Osteocyte (in vitro differentiated cells): ENCODE results near the gene BTBD2. TPM values are rescaled to one million over a fixed set of nuclear protein-coding genes. Genes with fewer than 3 reads are reported as not detected.
"Not testable (repeated sequence)": the region's sequence is repeated elsewhere in the genome, so short reads cannot be mapped to it uniquely, and the experiment has no call there.

Experiments used
- DNase-seq: peaks from one replicate; pipeline ENCODE4 v3.0.0; 2021; ENCODE audit warnings: mixed read lengths; ENCODE audit not compliant: unreplicated experiment; ENCODE audit errors: extremely low spot score
- H3K27ac Mint-ChIP-seq: one replicate; pipeline ENCODE4 v1.8.0; 2021; ENCODE audit warnings: mild to moderate bottlenecking, mixed read lengths; ENCODE audit not compliant: unreplicated experiment
- H3K27me3 Mint-ChIP-seq: one replicate; pipeline ENCODE4 v1.8.0; 2021; ENCODE audit warnings: mixed read lengths; ENCODE audit not compliant: unreplicated experiment
- H3K36me3 Mint-ChIP-seq: one replicate; pipeline ENCODE4 v1.8.0; 2021; ENCODE audit warnings: mixed read lengths; ENCODE audit not compliant: unreplicated experiment
- H3K4me1 Mint-ChIP-seq: one replicate; pipeline ENCODE4 v1.8.0; 2021; ENCODE audit warnings: mixed read lengths; ENCODE audit not compliant: unreplicated experiment
- H3K4me3 Mint-ChIP-seq: one replicate; pipeline ENCODE4 v1.8.0; 2021; ENCODE audit warnings: mild to moderate bottlenecking, moderate library complexity, mixed read lengths; ENCODE audit not compliant: unreplicated experiment
- H3K9me3 Mint-ChIP-seq: one replicate; pipeline ENCODE4 v1.8.0; 2021; ENCODE audit warnings: mixed read lengths; ENCODE audit not compliant: unreplicated experiment
- total RNA-seq: library from RNA; stranded (reverse); gene quantifications from 2 replicates; pipeline ENCODE4 v1.2.1, GENCODE V29; 2021
- TF ChIP-seq, protein P1 (sequence below): fragments of 200-600 bp; sonication (generic); IDR thresholded peaks from 2 replicates; pipeline ENCODE4 v1.5.0; 2021; ENCODE audit warnings: antibody characterized with exemption, mild to moderate bottlenecking, moderate library complexity

Gene BTBD2
- total RNA-seq, 1 donor from 2014 or later = 86.0 TPM

DNA sequence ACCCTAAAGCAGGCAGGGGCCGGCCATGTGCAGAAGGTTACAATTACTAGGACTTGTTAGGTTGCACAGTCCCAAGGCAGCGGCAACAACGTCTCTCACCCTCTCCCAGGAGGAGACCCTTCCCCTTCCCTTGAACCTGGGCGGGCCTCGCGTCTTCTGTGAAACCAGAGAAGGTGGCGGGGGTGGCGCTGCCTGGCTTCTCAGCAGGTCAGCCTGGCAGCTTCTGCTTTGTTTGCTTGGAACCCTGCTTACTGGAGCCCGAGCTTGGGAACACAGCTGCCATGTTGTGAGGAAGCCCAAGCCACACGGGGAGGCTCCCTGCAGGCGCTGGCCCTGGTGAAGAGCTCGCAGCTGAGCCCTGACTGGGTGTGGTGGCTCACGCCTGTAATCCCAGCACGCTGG is 20.1 kb upstream of the BTBD2 start:
- Mint-ChIP-seq H3K36me3 (peaks cover 5% of the 10 kb centered on the region), H3K27me3 (no peaks in the 10 kb centered on the region), H3K9me3 (no peaks in the 10 kb centered on the region), H3K27ac (no peak overlapping the region), H3K4me1 (peaks cover 23% of the 10 kb centered on the region), H3K4me3 (no peak overlapping the region)
- DNase-seq = no peak
- TF ChIP-seq, protein P1, sequence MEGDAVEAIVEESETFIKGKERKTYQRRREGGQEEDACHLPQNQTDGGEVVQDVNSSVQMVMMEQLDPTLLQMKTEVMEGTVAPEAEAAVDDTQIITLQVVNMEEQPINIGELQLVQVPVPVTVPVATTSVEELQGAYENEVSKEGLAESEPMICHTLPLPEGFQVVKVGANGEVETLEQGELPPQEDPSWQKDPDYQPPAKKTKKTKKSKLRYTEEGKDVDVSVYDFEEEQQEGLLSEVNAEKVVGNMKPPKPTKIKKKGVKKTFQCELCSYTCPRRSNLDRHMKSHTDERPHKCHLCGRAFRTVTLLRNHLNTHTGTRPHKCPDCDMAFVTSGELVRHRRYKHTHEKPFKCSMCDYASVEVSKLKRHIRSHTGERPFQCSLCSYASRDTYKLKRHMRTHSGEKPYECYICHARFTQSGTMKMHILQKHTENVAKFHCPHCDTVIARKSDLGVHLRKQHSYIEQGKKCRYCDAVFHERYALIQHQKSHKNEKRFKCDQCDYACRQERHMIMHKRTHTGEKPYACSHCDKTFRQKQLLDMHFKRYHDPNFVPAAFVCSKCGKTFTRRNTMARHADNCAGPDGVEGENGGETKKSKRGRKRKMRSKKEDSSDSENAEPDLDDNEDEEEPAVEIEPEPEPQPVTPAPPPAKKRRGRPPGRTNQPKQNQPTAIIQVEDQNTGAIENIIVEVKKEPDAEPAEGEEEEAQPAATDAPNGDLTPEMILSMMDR = no peak

DNA sequence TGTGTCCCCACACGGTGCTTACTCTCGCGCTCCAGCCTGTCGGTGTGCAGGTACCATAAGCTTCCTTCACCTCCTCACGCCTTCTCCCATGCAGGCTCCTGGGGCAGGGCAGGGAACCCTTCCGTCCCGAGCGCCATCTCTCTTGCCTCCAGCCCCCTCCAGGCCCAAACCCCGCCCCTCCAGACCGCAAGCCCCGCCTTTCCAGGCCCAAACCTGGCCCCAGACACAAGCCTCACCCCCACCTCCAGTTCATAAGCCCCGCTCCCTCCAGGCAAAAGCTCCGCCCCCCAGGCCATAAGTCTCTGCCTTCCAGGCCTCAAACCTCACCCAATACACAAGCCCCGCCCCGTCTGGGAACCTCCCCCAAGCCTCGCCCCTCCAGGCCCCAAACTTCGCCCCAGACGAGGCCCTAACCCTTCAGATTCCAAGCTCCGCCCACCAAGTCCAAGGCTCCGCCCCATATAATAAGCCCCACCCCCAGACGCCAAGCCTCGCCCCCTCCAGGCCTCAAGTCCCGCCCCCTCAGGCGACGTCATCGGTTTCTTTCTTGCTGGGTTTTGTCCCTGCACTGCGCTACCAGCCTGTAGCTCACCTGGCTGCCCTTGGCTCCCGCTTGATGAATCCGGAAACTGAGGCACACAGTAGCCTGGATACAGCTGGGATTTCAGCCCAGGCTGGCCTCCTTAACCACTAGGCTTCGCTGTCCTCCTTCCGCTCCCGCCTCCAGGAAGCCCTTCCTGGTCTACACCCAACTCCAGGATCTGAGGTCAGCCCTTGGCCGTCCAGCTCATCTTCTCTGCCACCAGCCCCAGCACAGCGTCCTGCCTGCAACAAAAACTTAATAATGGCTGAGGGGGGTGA is 19.4 kb upstream of the BTBD2 start:
- no peak for DNase-seq
- Mint-ChIP-seq H3K27me3 (no peaks in the 10 kb centered on the region), H3K9me3 (no peaks in the 10 kb centered on the region), H3K27ac (no peak overlapping the region), H3K4me1 (peaks cover 22% of the 10 kb centered on the region), H3K4me3 (no peak overlapping the region), H3K36me3 (peaks cover 5% of the 10 kb centered on the region)
- TF ChIP-seq, protein P1 = no peak

DNA sequence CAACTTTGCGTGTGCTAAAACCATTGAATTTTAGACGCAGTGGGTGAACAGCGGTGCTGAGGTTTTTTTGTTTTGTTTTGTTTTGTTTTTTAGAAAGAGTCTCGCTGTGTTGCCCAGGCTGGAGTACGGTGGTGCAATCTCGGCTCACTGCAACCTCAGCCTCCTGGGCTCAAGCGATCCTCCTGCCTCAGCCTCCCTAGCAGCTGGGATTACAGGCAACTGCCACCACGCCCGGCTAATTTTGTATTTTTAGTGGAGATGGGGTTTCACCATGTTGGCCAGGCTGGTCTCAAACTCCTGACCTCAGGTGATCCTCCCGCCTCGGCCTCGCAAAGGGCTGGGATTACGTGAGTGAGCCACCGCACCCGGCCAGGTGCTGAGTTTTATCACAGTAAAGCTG is 18.7 kb upstream of the BTBD2 start:
- H3K36me3 Mint-ChIP-seq, H3K4me3 Mint-ChIP-seq, H3K27ac Mint-ChIP-seq, H3K9me3 Mint-ChIP-seq, DNase-seq, H3K27me3 Mint-ChIP-seq: not testable (repeated sequence)
- H3K4me1 Mint-ChIP-seq = peaks cover 22% of the 10 kb centered on the region

DNA sequence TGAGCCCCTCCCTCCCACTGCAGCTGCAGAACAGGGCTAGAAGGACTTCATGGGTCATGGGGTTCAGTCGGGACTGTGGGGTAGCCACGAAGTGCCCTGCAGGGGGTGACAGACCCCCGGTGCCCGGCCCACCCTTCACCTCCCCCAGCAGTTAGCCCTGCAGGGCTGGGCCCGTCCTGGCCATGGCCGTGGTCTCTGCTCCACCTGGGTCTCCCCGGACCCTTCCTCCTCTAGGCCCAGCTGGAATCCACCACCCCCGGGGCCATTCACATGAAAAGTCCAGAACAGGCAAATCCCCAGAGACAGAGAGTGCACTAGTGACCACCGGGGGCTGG is 18.3 kb upstream of the BTBD2 start:
- Mint-ChIP-seq H3K9me3 (no peaks in the 10 kb centered on the region), H3K4me1 (peaks cover 24% of the 10 kb centered on the region), H3K4me3 (no peak overlapping the region), H3K27ac (no peak overlapping the region), H3K27me3 (no peaks in the 10 kb centered on the region), H3K36me3 (no peaks in the 10 kb centered on the region)
- no peak for DNase-seq
- TF ChIP-seq, protein P1 = no peak

DNA sequence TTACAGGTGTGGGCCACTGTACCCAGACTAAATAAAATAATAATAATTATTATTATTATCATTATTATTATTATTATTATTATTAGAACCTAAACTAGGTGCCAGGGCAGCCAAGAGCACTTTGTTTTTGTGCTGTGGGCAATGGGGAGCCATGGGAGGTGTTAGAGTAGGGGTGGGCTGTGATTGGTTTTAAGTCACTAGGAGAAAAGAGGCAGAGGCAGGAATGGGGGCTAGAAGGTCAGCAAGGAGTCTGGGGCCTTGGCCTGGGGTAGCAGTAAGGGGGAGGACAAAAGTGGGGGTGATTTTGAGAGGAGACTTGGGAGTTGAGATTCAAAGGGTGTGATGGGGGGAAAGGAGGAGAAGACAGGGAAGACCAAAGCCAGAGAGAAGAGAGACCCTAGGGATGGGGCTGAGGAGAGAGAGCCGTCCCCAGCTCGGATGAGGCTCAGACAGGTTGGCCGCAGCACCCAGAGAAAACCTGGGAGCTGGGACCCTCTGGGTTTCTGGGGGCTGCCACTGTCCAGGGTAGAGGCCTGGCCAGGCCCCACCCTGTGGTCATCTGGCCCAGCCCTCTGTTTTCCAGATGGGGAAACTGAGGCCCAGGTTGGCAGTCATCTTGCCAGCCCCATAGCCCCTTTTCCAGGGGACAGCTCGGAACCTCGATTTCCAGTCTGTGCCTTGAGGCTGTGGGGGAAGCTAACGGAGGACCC is 17.8 kb upstream of the BTBD2 start:
- H3K27ac Mint-ChIP-seq = no peak overlapping the region
- H3K4me3 Mint-ChIP-seq = no peak overlapping the region
- peaks cover 27% of the 10 kb centered on the region for H3K4me1 Mint-ChIP-seq
- H3K27me3 Mint-ChIP-seq = no peaks in the 10 kb centered on the region
- no peak for DNase-seq
- TF ChIP-seq, protein P1 = no peak
- H3K36me3 Mint-ChIP-seq = no peaks in the 10 kb centered on the region
- H3K9me3 Mint-ChIP-seq = no peaks in the 10 kb centered on the region
